GM12892 (cell line): ENCODE results near the gene F8.
"Not testable (repeated sequence)": the region's sequence is repeated elsewhere in the genome, so short reads cannot be mapped to it uniquely, and the experiment has no call there.

ENCODE experiments used
- POLR2AphosphoS5 ChIP-seq: IDR thresholded peaks from 2 replicates; pipeline ENCODE4 v1.6.1; 2011; ENCODE audit warnings: low read depth, low read length, control low read depth
- TAF1 ChIP-seq: IDR thresholded peaks from 2 replicates; pipeline ENCODE4 v1.6.1; 2011; ENCODE audit warnings: low read depth, mild to moderate bottlenecking, control low read depth, low read length, borderline replicate concordance

GRCh38 chrX:154886789-154887221, 135.7 kb downstream of the F8 start:
- not testable (repeated sequence) for TF ChIP-seq POLR2AphosphoS5, TAF1
